Smooth muscle cell (in vitro differentiated cells): ENCODE results near the gene PCDH20. TPM values are rescaled to one million over a fixed set of nuclear protein-coding genes. Genes with fewer than 3 reads are reported as not detected.

Experiments
- DNase-seq: peaks from one replicate; lab custom pipeline; 2025; ENCODE audit not compliant: unreplicated experiment; lab: John Stamatoyannopoulos, UW
- H2AFZ ChIP-seq: fragments of 200-600 bp; sonication (generic); 2 replicates; pipeline ENCODE4 v1.6.0; 2016; ENCODE audit warnings: antibody characterized with exemption, low read depth, mild to moderate bottlenecking
- H3F3A ChIP-seq: fragments of 200-600 bp; sonication (generic); 2 replicates; pipeline ENCODE4 v1.6.0; 2017; ENCODE audit warnings: antibody characterized with exemption, low read depth
- H3K27ac ChIP-seq: fragments of 200-600 bp; sonication (generic); 2 replicates; pipeline ENCODE4 v1.5.1; 2016; ENCODE audit warnings: low read depth, mild to moderate bottlenecking
- H3K27me3 ChIP-seq: fragments of 200-600 bp; sonication (generic); 2 replicates; pipeline ENCODE4 v1.6.1; 2016; ENCODE audit warnings: low read depth, mild to moderate bottlenecking
- H3K36me3 ChIP-seq: fragments of 200-600 bp; sonication (generic); 2 replicates; pipeline ENCODE4 v1.5.1; 2016; ENCODE audit warnings: low read depth
- H3K4me1 ChIP-seq: fragments of 200-600 bp; sonication (generic); 2 replicates; pipeline ENCODE4 v1.5.1; 2016; ENCODE audit warnings: low read depth
- H3K4me2 ChIP-seq: fragments of 200-600 bp; sonication (generic); 2 replicates; pipeline ENCODE4 v1.6.0; 2016; ENCODE audit warnings: mild to moderate bottlenecking
- H3K4me3 ChIP-seq: fragments of 200-600 bp; sonication (generic); 2 replicates; pipeline ENCODE4 v1.5.1; 2016; ENCODE audit warnings: mild to moderate bottlenecking
- H3K79me2 ChIP-seq: fragments of 200-600 bp; sonication (generic); 2 replicates; pipeline ENCODE4 v1.6.0; 2016; ENCODE audit warnings: low read depth, mild to moderate bottlenecking
- H3K9ac ChIP-seq: fragments of 200-600 bp; sonication (generic); 2 replicates; pipeline ENCODE4 v1.6.0; 2016; ENCODE audit warnings: low read depth
- H3K9me3 ChIP-seq: fragments of 200-600 bp; sonication (generic); replicated peaks from 2 replicates; pipeline ENCODE4 v1.5.1; 2016; ENCODE audit warnings: low read depth
- H4K20me1 ChIP-seq: fragments of 200-600 bp; sonication (generic); 2 replicates; pipeline ENCODE4 v1.6.0; 2016; ENCODE audit warnings: low read depth
- CTCF ChIP-seq: fragments of 200-600 bp; sonication (generic); IDR thresholded peaks from 2 replicates; pipeline ENCODE4 v1.5.1; 2017; ENCODE audit warnings: borderline replicate concordance, mild to moderate bottlenecking, antibody characterized with exemption; ENCODE audit not compliant: insufficient read depth, poor library complexity, severe bottlenecking
- WGBS: methylation state at CpG from one replicate; pipeline ENCODE4 v1.1.7; 2016; ENCODE audit warnings: low lambda C conversion rate; 5-methylcytosine and 5-hydroxymethylcytosine counted together
- polyA plus RNA-seq: library from polyadenylated mRNA; unstranded; fragments of >200 nt; fragmentation: Nextera tagmentation; extraction: Ambion mirVana; gene quantifications from 2 replicates; pipeline ENCODE4 v1.2.1, GENCODE V29; 2016
- total RNA-seq: library from RNA; depleted of rRNA; stranded (reverse); fragments of >200 nt; gene quantifications from 2 replicates; pipeline ENCODE4 v1.2.3, GENCODE V29; 2014

Gene PCDH20
- total and polyA plus RNA-seq, 2 experiments from 2014 or later: 0.04 TPM; not detected in 1

GRCh38 chr13:61408571-61408970, 7.1 kb downstream of the PCDH20 start:
- no peak overlapping the region for H3K4me3 ChIP-seq
- no peak for DNase-seq
- 0% methylated on average over 1 of the region's 1 CpG for WGBS
- H3K4me1 ChIP-seq: peaks cover 3% of the 10 kb centered on the region
- no peaks in the 10 kb centered on the region for H3F3A ChIP-seq
- H3K36me3 ChIP-seq: no peaks in the 10 kb centered on the region
- peaks cover 30% of the 10 kb centered on the region for H3K27me3 ChIP-seq
- no peaks in the 10 kb centered on the region for H3K79me2 ChIP-seq
- no peaks in the 10 kb centered on the region for H4K20me1 ChIP-seq
- H3K27ac ChIP-seq: no peak overlapping the region
- H3K4me2 ChIP-seq: no peak overlapping the region
- no peak overlapping the region for H2AFZ ChIP-seq
- no peak for TF ChIP-seq CTCF
- no peak overlapping the region for H3K9ac ChIP-seq
- no peaks in the 10 kb centered on the region for H3K9me3 ChIP-seq

DNA sequence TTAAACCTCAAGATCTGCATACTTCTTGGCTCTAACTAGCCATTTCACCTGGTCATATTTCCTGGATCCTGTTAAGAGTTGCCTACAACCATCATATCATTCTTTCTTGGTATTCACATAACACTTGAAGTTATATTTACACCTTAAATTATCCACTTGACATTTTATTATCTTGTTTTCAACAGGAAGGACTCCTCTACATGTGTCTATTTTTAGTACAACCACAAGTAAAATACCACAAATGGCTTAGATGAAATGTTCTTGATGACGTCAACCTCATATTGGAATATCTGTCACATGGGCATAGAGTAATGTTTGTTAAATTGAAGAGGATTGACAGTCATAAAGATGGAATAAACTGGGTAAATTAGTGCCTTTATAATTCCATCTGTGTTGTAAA, 9.4 kb downstream of the PCDH20 start:
- H3K4me1 ChIP-seq: no peaks in the 10 kb centered on the region
- TF ChIP-seq CTCF: no peak
- H3K27ac ChIP-seq: no peak overlapping the region
- H3F3A ChIP-seq: no peaks in the 10 kb centered on the region
- H4K20me1 ChIP-seq: no peaks in the 10 kb centered on the region
- H3K27me3 ChIP-seq: peaks cover 7% of the 10 kb centered on the region
- DNase-seq: no peak
- H2AFZ ChIP-seq: no peak overlapping the region
- no peaks in the 10 kb centered on the region for H3K36me3 ChIP-seq
- H3K9ac ChIP-seq: no peak overlapping the region
- H3K4me3 ChIP-seq: no peak overlapping the region
- no peak overlapping the region for H3K4me2 ChIP-seq
- 80% methylated on average over 1 of the region's 1 CpG for WGBS
- no peaks in the 10 kb centered on the region for H3K9me3 ChIP-seq
- no peaks in the 10 kb centered on the region for H3K79me2 ChIP-seq

DNA sequence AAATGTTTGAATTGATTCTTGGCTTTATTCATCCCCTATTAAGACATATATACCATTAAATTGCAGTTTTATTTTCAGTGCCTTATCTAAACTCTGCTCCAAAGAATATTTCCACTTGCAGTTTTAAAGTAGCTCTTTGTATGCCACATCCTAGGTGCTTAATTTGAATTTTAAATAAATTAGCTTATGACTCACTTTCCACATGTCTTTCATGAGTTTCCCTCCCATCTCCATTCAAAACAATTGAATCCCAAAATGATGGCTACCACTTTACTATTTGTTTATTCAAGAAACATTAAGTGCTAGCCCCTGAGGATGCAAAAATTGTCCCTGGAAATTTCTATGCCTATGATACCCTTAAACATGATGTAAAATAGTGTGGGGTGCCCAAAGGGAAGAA, 19.5 kb downstream of the PCDH20 start:
- Histone ChIP-seq H3K4me2 (no peak overlapping the region), H3K79me2 (no peaks in the 10 kb centered on the region), H3F3A (no peaks in the 10 kb centered on the region), H3K9ac (no peak overlapping the region), H4K20me1 (no peaks in the 10 kb centered on the region), H3K4me3 (no peak overlapping the region), H3K27me3 (peaks cover 9% of the 10 kb centered on the region), H3K9me3 (no peaks in the 10 kb centered on the region), H3K4me1 (no peaks in the 10 kb centered on the region), H3K36me3 (no peaks in the 10 kb centered on the region), H3K27ac (no peak overlapping the region), H2AFZ (no peak overlapping the region)
- no peak for DNase-seq
- TF ChIP-seq CTCF: no peak

DNA sequence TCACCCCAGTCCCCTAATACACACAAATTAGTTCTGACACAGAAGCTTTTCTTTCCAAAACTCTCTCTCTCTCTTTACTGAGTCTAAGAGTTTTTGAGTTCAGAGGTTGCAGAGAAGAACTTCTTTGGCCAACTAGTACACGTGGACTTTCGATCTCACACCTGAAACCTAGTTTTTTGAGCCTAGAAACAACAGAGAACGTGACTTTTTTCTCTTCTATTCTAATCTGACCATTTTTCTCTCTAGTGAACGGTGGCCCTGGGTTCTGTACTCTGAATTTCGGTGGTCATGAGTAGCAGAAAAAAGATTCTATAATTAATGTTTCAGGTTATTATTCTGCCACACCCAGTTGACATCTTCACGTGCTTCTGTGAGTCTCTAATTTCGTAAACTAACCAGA, 24.2 kb downstream of the PCDH20 start:
- 81% methylated on average over 7 of the region's 7 CpGs for WGBS
- Histone ChIP-seq H3K79me2 (no peaks in the 10 kb centered on the region), H2AFZ (no peak overlapping the region), H3K27me3 (peaks cover 14% of the 10 kb centered on the region), H3K4me3 (no peak overlapping the region), H3K36me3 (no peaks in the 10 kb centered on the region), H3K27ac (no peak overlapping the region), H3K4me1 (no peaks in the 10 kb centered on the region), H3F3A (no peaks in the 10 kb centered on the region), H4K20me1 (no peaks in the 10 kb centered on the region), H3K9ac (no peak overlapping the region), H3K4me2 (no peak overlapping the region), H3K9me3 (no peaks in the 10 kb centered on the region)
- TF ChIP-seq CTCF: no peak
- no peak for DNase-seq
